Fibroblast of lung (primary cell): Measurements from ENCODE around the gene FRMD4A.

ENCODE experiments used
- EZH2 ChIP-seq: IDR thresholded peaks from 2 replicates; pipeline ENCODE4 v1.5.1; 2012; ENCODE audit warnings: low read length, control low read depth, mild to moderate bottlenecking; ENCODE audit errors: missing control alignments
- TF ChIP-seq, protein P1 (sequence below), 2 donors: IDR thresholded peaks in 1 of 2; conservative IDR thresholded peaks in 1 of 2; 1 replicate in 1 of 2; 2 replicates in 1 of 2; pipeline ENCODE4 v1.5.1; 2011 to 2012; ENCODE audit warnings: low read length in 2 of 2, control low read depth in 1 of 2, inconsistent platforms in 1 of 2, low read depth in 1 of 2, mild to moderate bottlenecking in 1 of 2

DNA sequence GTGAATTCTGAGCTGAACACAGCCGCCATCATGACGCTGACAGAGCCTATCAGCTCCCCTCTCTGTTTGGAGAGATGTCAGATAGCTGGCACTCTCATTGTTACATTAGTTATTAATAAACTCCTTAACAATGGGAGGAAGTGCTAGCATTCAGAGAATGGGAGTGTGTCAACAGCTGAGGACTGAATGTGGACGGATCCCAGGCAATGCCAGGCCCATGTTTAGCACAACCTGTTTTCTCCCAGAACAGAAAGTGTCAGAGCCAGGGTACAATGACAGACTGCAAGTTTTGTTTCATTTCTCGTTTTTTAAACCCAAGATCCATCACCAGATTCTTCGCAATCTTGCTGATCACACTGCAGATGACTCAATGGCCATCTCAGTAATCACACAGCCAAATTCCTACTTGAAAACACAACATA is 644.4 kb downstream of the FRMD4A start:
- TF ChIP-seq, protein P1, sequence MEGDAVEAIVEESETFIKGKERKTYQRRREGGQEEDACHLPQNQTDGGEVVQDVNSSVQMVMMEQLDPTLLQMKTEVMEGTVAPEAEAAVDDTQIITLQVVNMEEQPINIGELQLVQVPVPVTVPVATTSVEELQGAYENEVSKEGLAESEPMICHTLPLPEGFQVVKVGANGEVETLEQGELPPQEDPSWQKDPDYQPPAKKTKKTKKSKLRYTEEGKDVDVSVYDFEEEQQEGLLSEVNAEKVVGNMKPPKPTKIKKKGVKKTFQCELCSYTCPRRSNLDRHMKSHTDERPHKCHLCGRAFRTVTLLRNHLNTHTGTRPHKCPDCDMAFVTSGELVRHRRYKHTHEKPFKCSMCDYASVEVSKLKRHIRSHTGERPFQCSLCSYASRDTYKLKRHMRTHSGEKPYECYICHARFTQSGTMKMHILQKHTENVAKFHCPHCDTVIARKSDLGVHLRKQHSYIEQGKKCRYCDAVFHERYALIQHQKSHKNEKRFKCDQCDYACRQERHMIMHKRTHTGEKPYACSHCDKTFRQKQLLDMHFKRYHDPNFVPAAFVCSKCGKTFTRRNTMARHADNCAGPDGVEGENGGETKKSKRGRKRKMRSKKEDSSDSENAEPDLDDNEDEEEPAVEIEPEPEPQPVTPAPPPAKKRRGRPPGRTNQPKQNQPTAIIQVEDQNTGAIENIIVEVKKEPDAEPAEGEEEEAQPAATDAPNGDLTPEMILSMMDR (conservative IDR thresholded peaks at IDR 0.05 in 1 of 2, IDR thresholded peaks at IDR 0.05 in 1 of 2; ENCODE audit: low read depth in 1 of 2, low read length in 2 of 2): no peak
- TF ChIP-seq EZH2: no peak
